Non-pigmented ciliary epithelial cell (primary cell): Measurements from ENCODE around the gene CHD2.

Experiments
- DNase-seq: peaks from one replicate; pipeline ENCODE4 v3.0.0-alpha.2; 2010; ENCODE audit warnings: low read depth

Gene CHD2

GRCh38 chr15:92962914-92963313 is 62.8 kb downstream of the CHD2 start:
- no peak for DNase-seq

GRCh38 chr15:92963794-92964193 is 63.7 kb downstream of the CHD2 start:
- no peak for DNase-seq

- no peak for DNase-seq
These were observed 69.0 kb downstream of the CHD2 start for GRCh38 chr15:92968926-92969651.

GRCh38 chr15:92970656-92971055 is 70.5 kb downstream of the CHD2 start:
- DNase-seq = peak; percentile 13

GRCh38 chr15:92971081-92971480 is 71.0 kb downstream of the CHD2 start:
- DNase-seq = no peak

- DNase-seq = no peak
These were observed 71.6 kb downstream of the CHD2 start for GRCh38 chr15:92971713-92972112.

GRCh38 chr15:92974183-92974915 is 74.2 kb downstream of the CHD2 start:
- DNase-seq = no peak

- no peak for DNase-seq
These were observed 79.0 kb downstream of the CHD2 start for GRCh38 chr15:92979011-92979701.

- DNase-seq = peak; percentile 22
These were observed 81.2 kb downstream of the CHD2 start for GRCh38 chr15:92981333-92981732.

GRCh38 chr15:92984161-92984560 is 84.0 kb downstream of the CHD2 start:
- no peak for DNase-seq

GRCh38 chr15:92989470-92989869 is 89.3 kb downstream of the CHD2 start:
- no peak for DNase-seq

GRCh38 chr15:92990031-92990430 is 89.9 kb downstream of the CHD2 start:
- no peak for DNase-seq

- DNase-seq = no peak
These were observed 92.6 kb downstream of the CHD2 start for GRCh38 chr15:92992720-92993119.

GRCh38 chr15:92997821-92998220 is 97.7 kb downstream of the CHD2 start:
- DNase-seq = no peak

- no peak for DNase-seq
These were observed 101.0 kb downstream of the CHD2 start for GRCh38 chr15:93001156-93001555.

GRCh38 chr15:93001881-93002280 is 101.8 kb downstream of the CHD2 start:
- no peak for DNase-seq

- DNase-seq = no peak
These were observed 105.0 kb downstream of the CHD2 start for GRCh38 chr15:93005133-93005532.

GRCh38 chr15:93007994-93008393 is 107.9 kb downstream of the CHD2 start:
- no peak for DNase-seq

GRCh38 chr15:93012786-93013185 is 112.7 kb downstream of the CHD2 start:
- DNase-seq = no peak

GRCh38 chr15:93017526-93017925 is 117.4 kb downstream of the CHD2 start:
- no peak for DNase-seq

- no peak for DNase-seq
These were observed 118.5 kb downstream of the CHD2 start for GRCh38 chr15:93018574-93018973.

- DNase-seq = no peak
These were observed 119.0 kb downstream of the CHD2 start for GRCh38 chr15:93019090-93019489.

- DNase-seq = no peak
These were observed 119.8 kb downstream of the CHD2 start for GRCh38 chr15:93019971-93020370.
